Measurements from ENCODE around the gene G0S2. TPM values are rescaled to one million over a fixed set of nuclear protein-coding genes. Genes with fewer than 3 reads are reported as not detected.

The G0S2 gene
- polyA plus RNA-seq, 1 donor (not counting 4 experiments of a cell fraction or from before 2014, with no cell fraction given), result 46.2 TPM

- no peak for TF ChIP-seq EZH2 (IDR thresholded peaks at IDR 0.05; ENCODE audit: low read length)
- TF ChIP-seq CTCF (optimal IDR thresholded peaks at IDR 0.05 in 1 of 3, IDR thresholded peaks at IDR 0.05 in 1 of 3, conservative IDR thresholded peaks at IDR 0.05 in 1 of 3; ENCODE audit: extremely low read depth in 1 of 3, insufficient read depth in 2 of 3, low read length in 3 of 3), result no peak
- Histone ChIP-seq H3K9me3 (ENCODE audit: control insufficient read depth, low read depth, low read length) (no peaks in the 10 kb centered on the region), H3K36me3 (ENCODE audit: control insufficient read depth in 2 of 2, extremely low read depth in 1 of 2, insufficient read depth in 2 of 2, low read length in 2 of 2) (peaks cover 63 to 96% of the 10 kb centered on the region in 2 experiments), H3K9ac (ENCODE audit: control insufficient read depth, extremely low read depth, insufficient read depth, low read length) (no peak overlapping the region), H3K9me1 (ENCODE audit: control insufficient read depth, extremely low read depth, insufficient read depth, low read length) (no peaks in the 10 kb centered on the region), H3K4me1 (ENCODE audit: control insufficient read depth, extremely low read depth, insufficient read depth, low read length) (no peaks in the 10 kb centered on the region), H3K4me2 (ENCODE audit: control insufficient read depth, extremely low read depth, insufficient read depth, low read depth, low read length) (no peak overlapping the region), H3K27ac (ENCODE audit: control insufficient read depth, insufficient read depth, low read length) (no peak overlapping the region), H2AFZ (ENCODE audit: control insufficient read depth, low read length) (no peak overlapping the region), H3K4me3 (ENCODE audit: control insufficient read depth in 2 of 3, extremely low read depth in 1 of 3, insufficient read depth in 2 of 3, low read depth in 1 of 3, low read length in 3 of 3) (no peak overlapping the region), H3K79me2 (ENCODE audit: control insufficient read depth, insufficient read depth, low read length) (peaks cover 1% of the 10 kb centered on the region), H4K20me1 (ENCODE audit: control insufficient read depth, extremely low read depth, insufficient read depth, low read length) (peaks cover 95% of the 10 kb centered on the region), H3K27me3 (ENCODE audit: control insufficient read depth, extremely low read depth, insufficient read depth, low read length) (no peaks in the 10 kb centered on the region)
- dilution Hi-C loops (cut with MboI; ENCODE audit: extremely low pct_ligation_motif_present, low sequenced_read_pairs), result no loop called here
- DNase-seq (ENCODE audit: low read depth, low spot score) (no peak), FAIRE-seq (no peak)
These were observed 45.4 kb upstream of the G0S2 start for GRCh38 chr1:209629621-209630382.

GRCh38 chr1:209630383-209631225 is 44.6 kb upstream of the G0S2 start:
- no peak for TF ChIP-seq EZH2 (IDR thresholded peaks at IDR 0.05; ENCODE audit: low read length)
- no peak for TF ChIP-seq CTCF (optimal IDR thresholded peaks at IDR 0.05 in 1 of 3, IDR thresholded peaks at IDR 0.05 in 1 of 3, conservative IDR thresholded peaks at IDR 0.05 in 1 of 3; ENCODE audit: extremely low read depth in 1 of 3, insufficient read depth in 2 of 3, low read length in 3 of 3)
- Histone ChIP-seq H2AFZ (ENCODE audit: control insufficient read depth, low read length) (no peak overlapping the region), H3K9ac (ENCODE audit: control insufficient read depth, extremely low read depth, insufficient read depth, low read length) (peak overlapping the region; percentile 4), H3K9me1 (ENCODE audit: control insufficient read depth, extremely low read depth, insufficient read depth, low read length) (no peaks in the 10 kb centered on the region), H3K36me3 (ENCODE audit: control insufficient read depth in 2 of 2, extremely low read depth in 1 of 2, insufficient read depth in 2 of 2, low read length in 2 of 2) (peaks cover 59 to 91% of the 10 kb centered on the region in 2 experiments), H3K4me2 (ENCODE audit: control insufficient read depth, extremely low read depth, insufficient read depth, low read depth, low read length) (no peak overlapping the region), H3K4me3 (ENCODE audit: control insufficient read depth in 2 of 3, extremely low read depth in 1 of 3, insufficient read depth in 2 of 3, low read depth in 1 of 3, low read length in 3 of 3) (no peak overlapping the region), H3K4me1 (ENCODE audit: control insufficient read depth, extremely low read depth, insufficient read depth, low read length) (no peaks in the 10 kb centered on the region), H3K27me3 (ENCODE audit: control insufficient read depth, extremely low read depth, insufficient read depth, low read length) (no peaks in the 10 kb centered on the region), H3K27ac (ENCODE audit: control insufficient read depth, insufficient read depth, low read length) (no peak overlapping the region), H3K79me2 (ENCODE audit: control insufficient read depth, insufficient read depth, low read length) (peaks cover 1% of the 10 kb centered on the region), H3K9me3 (ENCODE audit: control insufficient read depth, low read depth, low read length) (no peaks in the 10 kb centered on the region), H4K20me1 (ENCODE audit: control insufficient read depth, extremely low read depth, insufficient read depth, low read length) (peaks cover 94% of the 10 kb centered on the region)
- FAIRE-seq, result no peak
- DNase-seq (ENCODE audit: low read depth, low spot score), result no peak
- dilution Hi-C loops (cut with MboI; ENCODE audit: extremely low pct_ligation_motif_present, low sequenced_read_pairs), result no loop called here
